Activated CD8-positive, alpha-beta memory T cell treated with anti-CD3 and anti-CD28 coated beads for 36 hours (primary cell): Measurements from ENCODE around the gene R3HDML. TPM values are rescaled to one million over a fixed set of nuclear protein-coding genes. Genes with fewer than 3 reads are reported as not detected.

ENCODE experiments used
- CTCF ChIA-PET: fragments of 350-600 bp; sonication (Branson Sonifier 250); formaldehyde crosslinking; loops from one replicate; lab custom pipeline; 2021; ENCODE audit warnings: antibody characterized with exemption; lab: Charles Lee
- POLR2A ChIA-PET: fragments of 350-600 bp; sonication (Branson Sonifier 250); formaldehyde crosslinking; loops from one replicate; lab custom pipeline; 2021; ENCODE audit warnings: antibody characterized with exemption; lab: Charles Lee
- total RNA-seq, 2 experiments: library from RNA; stranded (reverse); gene quantifications; one replicate each; pipeline ENCODE4 v1.2.3, GENCODE V29; 2021

Gene R3HDML
- total RNA-seq, 2 experiments from 2014 or later = not detected

DNA sequence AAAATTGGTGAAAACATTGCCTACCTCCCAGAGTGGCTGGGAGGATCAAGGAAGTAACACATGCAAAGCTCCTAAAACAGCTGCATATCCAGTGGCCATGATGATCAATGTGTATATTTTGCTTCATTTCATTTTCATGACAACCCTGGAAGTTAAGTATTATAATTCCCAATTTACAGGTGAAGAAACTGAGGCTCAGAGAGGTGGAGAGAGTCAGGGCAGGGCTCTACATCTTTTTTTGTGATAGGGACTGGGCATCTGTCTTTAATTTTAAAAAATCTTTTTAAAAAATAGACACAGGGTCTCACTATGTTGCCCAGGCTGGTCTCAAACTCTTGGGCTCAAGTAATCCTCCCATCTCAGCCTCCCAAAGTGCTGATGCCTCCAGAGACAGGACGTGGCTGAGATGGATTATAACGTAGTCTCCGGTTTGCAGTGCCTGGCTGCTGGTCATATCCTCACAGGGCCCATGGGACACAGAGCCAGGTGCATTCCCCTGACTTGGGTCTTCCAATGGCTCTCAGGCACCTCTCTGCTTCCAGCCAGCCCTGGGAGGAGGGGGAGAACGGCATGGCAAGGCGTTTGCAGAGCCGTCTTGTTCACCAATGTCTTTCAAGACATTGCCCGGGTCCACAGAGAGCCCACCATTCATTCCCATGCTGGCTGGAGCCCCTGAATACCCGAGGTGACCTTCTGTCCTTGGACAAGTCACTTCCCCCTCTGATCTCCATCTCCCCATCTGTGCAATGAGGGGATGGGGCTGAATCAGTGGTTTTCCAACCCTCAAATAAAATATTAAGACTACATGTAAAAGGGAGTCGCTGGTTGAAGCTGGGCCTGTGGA lies 57.0 kb downstream of the R3HDML start:
- ChIA-PET POLR2A (no interaction called here), CTCF (interaction anchor here (1.1 kb wide), 1 partner anchor 9 kb away, joined by 3 read pairs; no protein-coding TSS in a partner anchor)

- POLR2A ChIA-PET = no interaction called here
These were observed 57.5 kb downstream of the R3HDML start for GRCh38 chr20:44394452-44394701.

DNA sequence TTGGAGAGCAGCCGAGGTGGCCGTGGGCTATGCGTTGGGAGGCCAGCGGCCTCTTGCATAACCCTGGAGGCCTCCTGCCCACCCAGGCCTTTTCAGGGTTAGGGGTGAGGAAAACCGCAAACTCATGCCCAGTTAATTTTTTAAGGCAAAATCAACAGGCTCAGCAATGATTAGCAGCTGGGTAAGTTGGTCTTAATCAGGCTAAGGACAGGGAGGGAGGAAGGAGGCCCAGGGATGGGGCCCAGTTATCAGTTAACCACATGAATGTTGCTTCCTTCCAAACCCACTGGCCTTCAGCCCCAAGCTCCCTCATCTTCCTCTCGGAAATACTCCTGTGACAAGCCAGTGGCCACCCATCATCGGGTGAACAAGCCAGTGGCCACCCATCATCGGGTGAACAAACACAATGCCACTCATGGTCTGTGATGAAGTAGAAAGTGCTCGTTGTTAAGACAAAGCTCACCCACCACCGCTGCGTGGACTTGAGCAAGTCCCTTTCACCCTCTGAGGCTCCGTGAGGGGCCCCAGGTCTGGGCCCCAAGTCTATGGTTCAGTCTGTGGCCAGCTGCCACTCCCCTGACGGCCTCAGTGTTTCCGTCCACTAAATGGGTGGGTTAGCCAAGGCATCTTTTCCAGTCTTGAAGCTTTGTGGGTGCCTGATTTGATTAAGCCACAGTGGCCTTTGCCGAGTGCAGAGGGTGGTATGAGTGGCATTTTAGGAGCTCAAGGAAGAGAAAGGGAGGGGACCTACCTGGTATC lies 58.0 kb downstream of the R3HDML start:
- ChIA-PET POLR2A (no interaction called here), CTCF (interaction anchor here (0.6 to 1.1 kb wide), 2 partner anchors 10 to 146 kb away, joined by 3 read pairs; no protein-coding TSS in a partner anchor)

More at GRCh38 chr20:44394452-44394701, 57.5 kb downstream of the R3HDML start:
- CTCF ChIA-PET = interaction anchor here (1.1 kb wide), 1 partner anchor 10 kb away, joined by 3 read pairs; no protein-coding TSS in a partner anchor

GRCh38 chr20:44395461-44396340 lies 58.9 kb downstream of the R3HDML start:
- POLR2A ChIA-PET = no interaction called here
- CTCF ChIA-PET = interaction anchor here (0.6 kb wide), 1 partner anchor 147 kb away, joined by 3 read pairs; no protein-coding TSS in a partner anchor

- ChIA-PET CTCF (no interaction called here), POLR2A (no interaction called here)
These were observed 59.7 kb downstream of the R3HDML start for GRCh38 chr20:44396369-44397130.

DNA sequence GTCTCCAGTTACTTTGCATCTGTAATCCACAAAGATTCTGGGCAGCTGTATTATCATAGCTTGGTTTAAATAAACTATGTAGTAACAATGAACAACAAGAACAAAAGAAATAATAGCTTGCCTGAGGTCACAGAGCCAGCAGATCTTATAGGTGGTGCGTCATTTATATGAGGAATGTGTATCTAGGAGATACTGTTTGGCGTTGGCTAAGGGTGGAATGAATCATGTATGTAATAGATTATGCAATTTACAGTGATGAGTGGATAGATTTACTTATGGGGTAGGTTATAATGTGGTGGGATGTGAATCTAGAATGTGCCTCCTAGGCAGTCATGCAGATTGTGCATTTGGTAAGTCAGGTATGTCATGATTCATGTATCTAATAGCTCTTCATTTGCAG lies 61.5 kb downstream of the R3HDML start:
- ChIA-PET CTCF (interaction anchor here (0.8 kb wide), 1 partner anchor 12 kb away, joined by 3 read pairs; no protein-coding TSS in a partner anchor), POLR2A (no interaction called here)

DNA sequence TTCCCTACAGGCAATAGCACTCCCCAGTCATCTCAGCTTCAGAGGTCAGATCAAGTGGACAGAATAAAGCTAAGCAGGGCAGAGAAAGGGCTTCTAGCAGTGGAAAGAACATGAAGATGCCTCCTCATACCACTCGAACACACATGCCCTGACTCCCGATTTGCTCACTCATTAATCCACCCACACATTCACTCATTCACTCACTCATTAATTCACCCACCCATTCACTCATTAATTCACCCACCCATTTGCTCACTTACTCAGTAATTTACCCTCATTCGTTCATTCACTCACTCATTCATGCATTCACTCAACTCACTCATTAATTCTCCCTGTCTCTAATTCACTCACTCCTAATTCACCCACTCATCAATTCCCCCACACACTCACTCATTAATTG lies 62.6 kb downstream of the R3HDML start:
- ChIA-PET POLR2A (no interaction called here), CTCF (interaction anchor here (0.8 kb wide), 1 partner anchor 10 kb away, joined by 3 read pairs; no protein-coding TSS in a partner anchor)

- ChIA-PET CTCF (no interaction called here), POLR2A (no interaction called here)
These were observed 63.8 kb downstream of the R3HDML start for GRCh38 chr20:44400671-44400969.

Other genes starting within 250 kb of the R3HDML start
- not detected for gene JPH2, start 149.9 kb upstream of the R3HDML start, total RNA-seq
- gene OSER1, start 126.3 kb upstream of the R3HDML start, total RNA-seq = 10 to 100 TPM; 22.3 TPM
- gene GDAP1L1, start 89.7 kb upstream of the R3HDML start, total RNA-seq = not detected
- 1 to 10 TPM; 2.3 to 2.6 TPM for gene FITM2, start 25.8 kb upstream of the R3HDML start, total RNA-seq
- gene HNF4A, start 18.7 kb downstream of the R3HDML start, total RNA-seq = not detected
- 10 to 100 TPM; 27.4 to 29.5 TPM for gene TTPAL, start 138.8 kb downstream of the R3HDML start, total RNA-seq
- gene SERINC3, start 185.0 kb downstream of the R3HDML start, total RNA-seq = 10 to 100 TPM; 54.7 to 57.0 TPM
- 1 to 10 TPM; 4.4 to 4.7 TPM for gene PKIG, start 245.5 kb downstream of the R3HDML start, total RNA-seq